ENCODE data around the gene DLX3.

The DLX3 gene

DNA sequence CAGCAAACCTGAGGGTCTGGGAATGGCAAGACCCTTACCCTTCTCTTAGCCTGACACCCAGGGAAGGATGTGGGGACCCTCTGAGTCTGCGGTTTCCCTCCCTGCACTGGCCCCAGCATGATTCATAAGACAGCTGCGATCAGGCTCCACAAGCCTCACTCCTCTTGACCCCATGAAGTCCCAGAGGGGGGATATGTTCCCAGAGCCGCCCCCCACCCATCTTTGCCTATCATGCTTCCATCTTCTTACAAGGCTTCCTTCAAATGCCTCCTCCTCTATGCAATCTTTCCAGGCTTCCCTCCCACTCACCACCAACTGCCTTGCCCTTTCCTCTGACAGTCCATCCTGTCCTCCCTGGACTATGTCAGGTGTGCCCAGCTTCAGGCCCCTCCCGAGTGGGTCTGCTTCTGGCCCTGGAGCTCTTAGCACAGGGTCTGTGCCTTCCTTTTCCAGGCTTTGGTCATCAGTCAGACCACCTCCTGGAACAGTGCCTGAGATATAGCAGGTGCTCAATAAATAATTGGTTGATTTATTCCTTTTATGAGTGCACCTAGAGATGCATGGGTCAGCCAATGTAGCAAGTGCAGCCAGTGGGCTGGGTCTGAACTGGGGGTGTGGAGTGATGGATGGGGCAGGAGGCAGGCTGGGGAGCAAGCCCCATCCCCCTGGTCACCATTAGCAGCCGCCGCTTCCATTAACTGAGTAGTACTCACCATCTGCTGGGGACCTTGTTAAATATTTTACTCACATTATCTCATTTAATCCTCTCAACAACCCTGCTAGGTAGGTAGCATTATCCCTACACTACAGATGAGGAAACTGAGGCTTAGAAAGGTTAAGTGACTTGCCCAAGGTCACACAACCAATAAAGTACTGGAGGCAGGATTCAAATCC, 8.4 kb downstream of the DLX3 start:
- Histone ChIP-seq H3K4me3 (no peak overlapping the region), H3K36me3 (ENCODE audit: insufficient read depth, low read length) (no peaks in the 10 kb centered on the region), H3K9ac (ENCODE audit: insufficient read length) (no peak overlapping the region), H3K27ac (no peak overlapping the region), H3K9me3 (ENCODE audit: low read depth, low read length) (0 out of 2 replicates have a peak, but pooled peaks cover 4% of the 10 kb centered on the region)
- no peak for TF ChIP-seq FOXP2 (optimal IDR thresholded peaks at IDR 0.05; ENCODE audit: control extremely low read depth, extremely low read length, insufficient read depth)
- TF ChIP-seq POLR2AphosphoS5 (IDR thresholded peaks at IDR 0.05; ENCODE audit: borderline replicate concordance, low read depth, low read length): no peak
- TF ChIP-seq EZH2 (IDR thresholded peaks at IDR 0.05): no peak
- no peak for DNase-seq (ENCODE audit: low read depth, low spot score)

DNA sequence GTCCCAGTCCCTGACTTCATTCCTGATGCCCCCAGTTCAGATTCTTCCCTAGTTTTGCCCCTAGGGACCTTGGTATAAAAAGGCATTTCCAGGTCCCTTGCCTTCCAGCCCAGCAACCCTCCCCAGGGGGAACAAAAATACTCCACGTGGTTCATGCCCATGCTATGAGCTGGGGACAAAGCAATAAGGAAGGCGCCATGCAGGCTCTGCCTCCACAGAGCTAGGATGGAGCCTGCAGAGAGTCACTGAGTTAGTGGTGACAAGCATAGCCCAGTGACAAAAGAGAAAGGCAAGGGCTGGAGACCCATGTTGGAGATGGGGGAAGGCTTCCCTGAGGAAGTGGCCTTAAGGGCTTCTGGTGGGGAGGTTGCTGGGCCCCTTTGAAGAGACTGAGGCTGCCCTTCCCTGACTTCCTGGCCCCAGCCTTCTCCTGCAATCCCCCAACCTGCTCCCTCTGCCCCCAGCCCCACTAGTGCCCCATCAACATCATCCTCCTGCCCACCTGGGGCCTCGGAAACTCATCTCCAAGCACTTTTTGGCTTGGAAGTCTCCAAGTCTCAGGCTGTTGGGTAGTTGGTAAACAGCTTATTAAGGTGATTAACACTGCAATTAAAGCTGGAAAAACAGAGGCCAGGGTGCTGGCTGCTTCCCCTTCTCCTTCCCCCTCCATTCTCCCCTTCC, 9.6 kb downstream of the DLX3 start:
- H3K27ac ChIP-seq: no peak overlapping the region
- no peak overlapping the region for H3K4me3 ChIP-seq
- no peaks in the 10 kb centered on the region for H3K36me3 ChIP-seq (ENCODE audit: insufficient read depth, low read length)
- no peak for DNase-seq (ENCODE audit: low read depth, low spot score)
- 0 out of 2 replicates have a peak, but pooled peaks cover 4% of the 10 kb centered on the region for H3K9me3 ChIP-seq (ENCODE audit: low read depth, low read length)
- H3K9ac ChIP-seq (ENCODE audit: insufficient read length): no peak overlapping the region
- TF ChIP-seq POLR2AphosphoS5 (IDR thresholded peaks at IDR 0.05; ENCODE audit: borderline replicate concordance, low read depth, low read length): no peak
- no peak for TF ChIP-seq EZH2 (IDR thresholded peaks at IDR 0.05)
- no peak for TF ChIP-seq FOXP2 (optimal IDR thresholded peaks at IDR 0.05; ENCODE audit: control extremely low read depth, extremely low read length, insufficient read depth)

DNA sequence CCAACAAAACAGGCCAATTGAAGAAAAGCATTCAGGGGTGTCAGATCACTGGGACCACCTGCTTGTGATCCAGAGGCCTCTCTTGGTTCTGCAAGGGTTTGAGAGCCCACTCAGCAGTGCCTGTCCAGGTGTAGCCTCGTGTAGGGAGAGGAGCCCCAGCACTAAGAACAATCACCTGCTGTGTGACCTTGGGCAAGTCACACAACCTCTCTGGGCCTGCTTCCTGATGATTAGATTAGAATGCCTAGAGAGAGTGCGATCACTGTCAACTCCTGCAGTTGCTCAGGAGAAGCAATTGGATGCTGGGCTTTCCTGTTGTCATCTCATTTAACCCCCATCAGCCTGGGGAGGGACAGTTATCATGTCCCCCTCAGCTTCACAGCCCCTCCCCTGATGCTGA, 10.2 kb downstream of the DLX3 start:
- no peak for TF ChIP-seq FOXP2 (optimal IDR thresholded peaks at IDR 0.05; ENCODE audit: control extremely low read depth, extremely low read length, insufficient read depth)
- no peak for TF ChIP-seq EZH2 (IDR thresholded peaks at IDR 0.05)
- no peak for TF ChIP-seq POLR2AphosphoS5 (IDR thresholded peaks at IDR 0.05; ENCODE audit: borderline replicate concordance, low read depth, low read length)
- Histone ChIP-seq H3K4me3 (no peak overlapping the region), H3K36me3 (ENCODE audit: insufficient read depth, low read length) (no peaks in the 10 kb centered on the region)

DNA sequence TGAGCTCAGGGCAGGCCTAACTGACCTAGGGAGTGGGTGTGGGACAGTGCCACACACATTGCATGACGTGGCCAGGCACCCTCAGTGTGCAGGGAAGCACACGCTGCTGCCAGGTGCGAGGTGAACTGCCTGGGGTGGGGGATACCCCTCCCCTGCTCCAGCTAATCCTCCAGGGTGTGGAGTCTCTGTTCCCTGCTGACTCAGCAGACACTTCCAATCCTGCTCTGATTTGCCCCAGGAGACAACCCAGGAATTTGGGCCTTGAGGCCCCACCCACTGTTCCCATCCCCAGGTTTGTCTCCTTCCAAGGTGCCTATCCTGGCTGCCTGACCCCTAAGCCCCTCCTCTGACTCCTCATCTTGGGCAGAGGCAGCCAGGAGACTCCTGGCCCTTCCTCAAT, 10.7 kb downstream of the DLX3 start:
- no peak overlapping the region for H3K27ac ChIP-seq
- no peaks in the 10 kb centered on the region for H3K36me3 ChIP-seq (ENCODE audit: insufficient read depth, low read length)
- H3K9me3 ChIP-seq (ENCODE audit: low read depth, low read length): 0 out of 2 replicates have a peak, but pooled peaks cover 4% of the 10 kb centered on the region
- no peak overlapping the region for H3K9ac ChIP-seq (ENCODE audit: insufficient read length)
- no peak overlapping the region for H3K4me3 ChIP-seq
- no peak for TF ChIP-seq EZH2 (IDR thresholded peaks at IDR 0.05)
- no peak for TF ChIP-seq FOXP2 (optimal IDR thresholded peaks at IDR 0.05; ENCODE audit: control extremely low read depth, extremely low read length, insufficient read depth)
- no peak for TF ChIP-seq POLR2AphosphoS5 (IDR thresholded peaks at IDR 0.05; ENCODE audit: borderline replicate concordance, low read depth, low read length)
- DNase-seq (ENCODE audit: low read depth, low spot score): no peak

More for the DNA sequence above, 10.2 kb downstream of the DLX3 start:
- Histone ChIP-seq H3K9ac (ENCODE audit: insufficient read length) (no peak overlapping the region), H3K9me3 (ENCODE audit: low read depth, low read length) (0 out of 2 replicates have a peak, but pooled peaks cover 4% of the 10 kb centered on the region), H3K27ac (no peak overlapping the region)
- DNase-seq (ENCODE audit: low read depth, low spot score): no peak

DNA sequence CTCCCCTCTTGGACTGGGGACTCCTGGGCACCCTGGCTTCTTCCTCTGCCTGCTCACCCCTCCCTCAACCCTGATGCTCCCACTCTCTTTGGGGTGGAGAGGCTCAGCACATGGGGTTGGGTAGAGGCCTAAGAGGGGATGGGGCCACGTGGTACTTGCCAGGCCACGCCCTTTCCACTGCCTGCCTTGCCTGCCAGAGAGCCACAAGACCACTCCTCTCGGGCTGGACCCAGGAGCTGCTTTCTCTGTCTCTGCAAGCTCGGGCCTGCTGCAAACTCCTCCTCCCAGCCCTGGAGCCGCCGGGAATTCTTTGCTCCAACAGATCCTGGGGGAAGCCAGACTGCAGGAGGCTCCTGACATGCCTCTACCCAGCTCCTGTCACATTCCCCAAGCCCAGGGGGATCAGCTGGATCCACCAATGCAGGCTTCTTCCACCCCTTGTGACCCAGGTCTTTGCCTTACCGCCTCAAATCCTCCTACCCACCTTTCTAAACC, 14.3 kb downstream of the DLX3 start:
- no peak for TF ChIP-seq FOXP2 (optimal IDR thresholded peaks at IDR 0.05; ENCODE audit: control extremely low read depth, extremely low read length, insufficient read depth)
- TF ChIP-seq EZH2 (IDR thresholded peaks at IDR 0.05): no peak
- TF ChIP-seq POLR2AphosphoS5 (IDR thresholded peaks at IDR 0.05; ENCODE audit: borderline replicate concordance, low read depth, low read length): no peak
- no peak overlapping the region for H3K27ac ChIP-seq

DNA sequence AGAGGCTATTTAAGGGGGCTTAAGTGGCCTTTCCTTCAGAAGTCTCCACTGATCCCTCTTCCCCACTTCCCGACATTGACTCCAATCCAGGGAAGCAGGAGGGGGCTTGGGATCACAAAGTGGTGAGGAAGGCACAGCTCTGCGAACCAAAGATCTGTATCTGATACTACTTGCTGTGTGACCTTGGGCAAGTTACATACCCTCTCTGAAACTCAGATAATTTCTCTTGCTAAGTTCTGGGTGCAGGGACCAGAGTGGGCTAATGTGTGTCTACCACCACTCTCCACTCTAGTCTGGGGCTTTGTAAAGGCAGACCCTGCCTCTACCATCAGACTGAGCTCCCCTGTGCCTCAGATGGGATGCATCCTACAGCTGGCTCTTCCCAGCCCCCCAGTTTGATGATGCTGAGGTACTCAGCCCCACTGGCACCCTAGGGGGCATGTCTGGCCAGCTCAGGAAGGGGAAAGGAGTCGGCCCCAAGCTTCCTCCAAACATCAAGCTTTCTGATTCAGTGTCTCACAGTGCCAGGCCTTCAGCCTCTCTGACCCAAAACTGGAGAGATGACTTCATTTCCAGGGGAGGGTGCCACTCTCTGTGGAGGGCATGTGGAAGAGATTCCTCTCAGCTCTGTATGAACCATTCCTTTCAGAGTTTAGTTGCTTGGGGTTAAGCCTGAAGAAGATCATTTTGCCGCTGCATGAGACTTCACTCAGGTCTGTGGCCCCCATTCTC, 15.1 kb downstream of the DLX3 start:
- 0 out of 2 replicates have a peak, but pooled peaks cover 4% of the 10 kb centered on the region for H3K9me3 ChIP-seq (ENCODE audit: low read depth, low read length)
- H3K36me3 ChIP-seq (ENCODE audit: insufficient read depth, low read length): no peaks in the 10 kb centered on the region
- DNase-seq (ENCODE audit: low read depth, low spot score): no peak
- no peak for TF ChIP-seq EZH2 (IDR thresholded peaks at IDR 0.05)
- no peak for TF ChIP-seq POLR2AphosphoS5 (IDR thresholded peaks at IDR 0.05; ENCODE audit: borderline replicate concordance, low read depth, low read length)
- no peak for TF ChIP-seq FOXP2 (optimal IDR thresholded peaks at IDR 0.05; ENCODE audit: control extremely low read depth, extremely low read length, insufficient read depth)
- no peak overlapping the region for H3K9ac ChIP-seq (ENCODE audit: insufficient read length)
- H3K27ac ChIP-seq: no peak overlapping the region; the same call in 1 of the 2 replicates
- no peak overlapping the region for H3K4me3 ChIP-seq

More for the DNA sequence above, 14.3 kb downstream of the DLX3 start:
- Histone ChIP-seq H3K9ac (ENCODE audit: insufficient read length) (no peak overlapping the region), H3K9me3 (ENCODE audit: low read depth, low read length) (0 out of 2 replicates have a peak, but pooled peaks cover 4% of the 10 kb centered on the region), H3K36me3 (ENCODE audit: insufficient read depth, low read length) (no peaks in the 10 kb centered on the region), H3K4me3 (no peak overlapping the region)
- no peak for DNase-seq (ENCODE audit: low read depth, low spot score)

DNA sequence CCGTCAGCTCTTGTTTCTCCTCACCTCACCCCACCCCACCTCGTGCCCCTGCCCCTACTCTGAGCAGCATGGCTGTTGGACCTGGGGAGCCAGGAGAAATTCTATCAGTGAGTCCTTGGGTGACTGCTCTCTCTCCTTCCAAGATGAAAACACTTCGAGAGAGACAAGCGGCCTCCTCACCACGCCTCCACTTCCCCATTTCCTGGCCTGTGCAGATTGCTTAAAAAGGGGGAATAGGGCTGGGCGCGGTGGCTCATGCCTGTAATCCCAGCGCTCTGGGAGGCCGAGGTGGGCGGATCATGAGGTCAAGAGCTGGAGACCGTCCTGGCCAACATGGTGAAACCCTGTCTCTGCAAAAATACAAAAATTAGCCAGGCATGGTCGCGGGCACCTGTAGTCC, 16.5 kb downstream of the DLX3 start:
- TF ChIP-seq FOXP2 (optimal IDR thresholded peaks at IDR 0.05; ENCODE audit: control extremely low read depth, extremely low read length, insufficient read depth): no peak
- no peak for TF ChIP-seq POLR2AphosphoS5 (IDR thresholded peaks at IDR 0.05; ENCODE audit: borderline replicate concordance, low read depth, low read length)
- TF ChIP-seq EZH2 (IDR thresholded peaks at IDR 0.05): no peak
- H3K4me3 ChIP-seq: no peak overlapping the region
- no peak for DNase-seq (ENCODE audit: low read depth, low spot score)
- no peak overlapping the region for H3K27ac ChIP-seq
- H3K36me3 ChIP-seq (ENCODE audit: insufficient read depth, low read length): no peaks in the 10 kb centered on the region
- H3K9me3 ChIP-seq (ENCODE audit: low read depth, low read length): 0 out of 2 replicates have a peak, but pooled peaks cover 4% of the 10 kb centered on the region
- H3K9ac ChIP-seq (ENCODE audit: insufficient read length): no peak overlapping the region
